OCI-LY1 (cell line): ENCODE results near the gene APOH.

Experiments used
- H2AFZ ChIP-seq: fragments of 200-600 bp; sonication (generic), shearing (Covaris generic); 2 replicates; pipeline ENCODE4 v1.6.0; 2014; ENCODE audit warnings: antibody characterized with exemption, mild to moderate bottlenecking, low read length
- H3F3A ChIP-seq: fragments of 200-600 bp; sonication (generic), shearing (Covaris generic); 2 replicates; pipeline ENCODE4 v1.6.0; 2014; ENCODE audit warnings: mild to moderate bottlenecking, antibody characterized with exemption, low read length, moderate library complexity; ENCODE audit not compliant: insufficient read depth
- H3K27ac ChIP-seq: fragments of 200-600 bp; sonication (generic); 2 replicates; pipeline ENCODE4 v1.5.1; 2014; ENCODE audit warnings: low read length, mixed run types, mild to moderate bottlenecking, low read depth; ENCODE audit not compliant: poor library complexity, severe bottlenecking
- H3K27me3 ChIP-seq: fragments of 200-600 bp; sonication (generic); 2 replicates; pipeline ENCODE4 v1.6.0; 2014; ENCODE audit warnings: antibody characterized with exemption, mild to moderate bottlenecking, low read length, moderate library complexity; ENCODE audit not compliant: insufficient read depth
- H3K36me3 ChIP-seq: fragments of 200-600 bp; sonication (generic); 2 replicates; pipeline ENCODE4 v1.6.1; 2014; ENCODE audit warnings: mild to moderate bottlenecking, antibody characterized with exemption, low read length, moderate library complexity, mixed read lengths; ENCODE audit not compliant: insufficient read depth
- H3K4me1 ChIP-seq: fragments of 200-600 bp; sonication (generic); 2 replicates; pipeline ENCODE4 v1.5.1; 2014; ENCODE audit warnings: mild to moderate bottlenecking, low read length, moderate library complexity; ENCODE audit not compliant: insufficient read depth, severe bottlenecking
- H3K4me2 ChIP-seq: fragments of 200-600 bp; sonication (generic), shearing (Covaris generic); 2 replicates; pipeline ENCODE4 v1.6.1; 2014; ENCODE audit warnings: low read length
- H3K4me3 ChIP-seq: fragments of 200-600 bp; sonication (generic); 2 replicates; pipeline ENCODE4 v1.5.1; 2014; ENCODE audit warnings: low read length, low read depth, mild to moderate bottlenecking, mixed read lengths; ENCODE audit not compliant: poor library complexity, severe bottlenecking
- H3K79me2 ChIP-seq: fragments of 200-600 bp; shearing (Covaris generic); 2 replicates; pipeline ENCODE4 v1.6.1; 2016; ENCODE audit warnings: mixed run types, low read length, mixed read lengths; ENCODE audit not compliant: insufficient read depth
- H3K9ac ChIP-seq: fragments of 200-600 bp; sonication (generic), shearing (Covaris generic); 2 replicates; pipeline ENCODE4 v1.6.1; 2014; ENCODE audit warnings: mild to moderate bottlenecking, low read length, mixed read lengths
- H3K9me2 ChIP-seq: fragments of 200-600 bp; sonication (generic), shearing (Covaris generic); 2 replicates; pipeline ENCODE4 v1.6.1; 2014; ENCODE audit warnings: low read depth, mild to moderate bottlenecking, low read length, mixed read lengths
- H3K9me3 ChIP-seq: fragments of 200-600 bp; shearing (Covaris generic); 2 replicates; pipeline ENCODE4 v1.6.1; 2014; ENCODE audit warnings: low read length, mixed read lengths
- H4K20me1 ChIP-seq: fragments of 200-600 bp; sonication (generic), shearing (Covaris generic); 2 replicates; pipeline ENCODE4 v1.6.0; 2016; ENCODE audit warnings: mild to moderate bottlenecking, low read length; ENCODE audit not compliant: insufficient read depth
- CTCF ChIP-seq: fragments of 200-600 bp; sonication (generic), shearing (Covaris generic); IDR thresholded peaks from 2 replicates; pipeline ENCODE4 v1.5.1; 2017; ENCODE audit warnings: mild to moderate bottlenecking, antibody characterized with exemption, low read length, moderate library complexity, mixed read lengths
- EZH2 ChIP-seq: fragments of 200-600 bp; sonication (generic), shearing (Covaris generic); IDR thresholded peaks from 2 replicates; pipeline ENCODE4 v1.8.0; 2017; ENCODE audit warnings: borderline replicate concordance, mixed run types, mild to moderate bottlenecking, antibody characterized with exemption, low read length, moderate library complexity, mixed read lengths

APOH gene

GRCh38 chr17:66264696-66265095 is 35.5 kb upstream of the APOH start:
- H3K4me1 ChIP-seq, result no peaks in the 10 kb centered on the region

GRCh38 chr17:66262767-66263166 is 33.6 kb upstream of the APOH start:
- Histone ChIP-seq H3K9me3 (peaks cover 3% of the 10 kb centered on the region; the same call in 1 of the 2 replicates), H3K4me1 (no peaks in the 10 kb centered on the region), H4K20me1 (no peaks in the 10 kb centered on the region), H2AFZ (no peak overlapping the region), H3K27me3 (peaks cover 3% of the 10 kb centered on the region; the same call in 1 of the 2 replicates), H3K36me3 (no peaks in the 10 kb centered on the region), H3K4me2 (no peak overlapping the region), H3K4me3 (no peak overlapping the region), H3K79me2 (no peaks in the 10 kb centered on the region), H3F3A (no peaks in the 10 kb centered on the region), H3K9ac (no peak overlapping the region), H3K27ac (no peak overlapping the region), H3K9me2 (no peaks in the 10 kb centered on the region)
- TF ChIP-seq EZH2 (no peak), CTCF (no peak)

More at GRCh38 chr17:66264696-66265095, 35.5 kb upstream of the APOH start:
- no peak overlapping the region for H3K4me2 ChIP-seq
- H3K9ac ChIP-seq, result no peak overlapping the region
- TF ChIP-seq EZH2 (no peak), CTCF (no peak)
- H3K27me3 ChIP-seq, result peaks cover 3% of the 10 kb centered on the region; the same call in 1 of the 2 replicates
- H3K79me2 ChIP-seq, result no peaks in the 10 kb centered on the region
- no peak overlapping the region for H3K27ac ChIP-seq
- no peak overlapping the region for H2AFZ ChIP-seq
- peaks cover 3% of the 10 kb centered on the region; the same call in 1 of the 2 replicates for H3K9me3 ChIP-seq
- H3K36me3 ChIP-seq, result no peaks in the 10 kb centered on the region
- no peaks in the 10 kb centered on the region for H4K20me1 ChIP-seq
- no peak overlapping the region for H3K4me3 ChIP-seq
- no peaks in the 10 kb centered on the region for H3F3A ChIP-seq
- no peaks in the 10 kb centered on the region for H3K9me2 ChIP-seq

GRCh38 chr17:66260688-66261087 is 31.5 kb upstream of the APOH start:
- Histone ChIP-seq H3K79me2 (no peaks in the 10 kb centered on the region), H3K36me3 (no peaks in the 10 kb centered on the region), H3K27me3 (peaks cover 3% of the 10 kb centered on the region; the same call in 1 of the 2 replicates), H3K9me2 (no peaks in the 10 kb centered on the region), H4K20me1 (no peaks in the 10 kb centered on the region), H3K4me2 (no peak overlapping the region), H2AFZ (no peak overlapping the region), H3F3A (no peaks in the 10 kb centered on the region), H3K4me1 (peaks cover 2% of the 10 kb centered on the region), H3K27ac (no peak overlapping the region), H3K9me3 (peaks cover 3% of the 10 kb centered on the region; the same call in 1 of the 2 replicates), H3K9ac (no peak overlapping the region), H3K4me3 (no peak overlapping the region)
- TF ChIP-seq EZH2 (no peak), CTCF (no peak)
